CD1c-positive myeloid dendritic cell (primary cell): ENCODE results near the gene PRKG1.
"Not testable (repeated sequence)": the region's sequence is repeated elsewhere in the genome, so short reads cannot be mapped to it uniquely, and the experiment has no call there.

ENCODE experiments used
- DNase-seq: peaks from one replicate; pipeline ENCODE4 v3.0.0-alpha.2; 2016; ENCODE audit errors: extremely low spot score

The PRKG1 gene

DNA sequence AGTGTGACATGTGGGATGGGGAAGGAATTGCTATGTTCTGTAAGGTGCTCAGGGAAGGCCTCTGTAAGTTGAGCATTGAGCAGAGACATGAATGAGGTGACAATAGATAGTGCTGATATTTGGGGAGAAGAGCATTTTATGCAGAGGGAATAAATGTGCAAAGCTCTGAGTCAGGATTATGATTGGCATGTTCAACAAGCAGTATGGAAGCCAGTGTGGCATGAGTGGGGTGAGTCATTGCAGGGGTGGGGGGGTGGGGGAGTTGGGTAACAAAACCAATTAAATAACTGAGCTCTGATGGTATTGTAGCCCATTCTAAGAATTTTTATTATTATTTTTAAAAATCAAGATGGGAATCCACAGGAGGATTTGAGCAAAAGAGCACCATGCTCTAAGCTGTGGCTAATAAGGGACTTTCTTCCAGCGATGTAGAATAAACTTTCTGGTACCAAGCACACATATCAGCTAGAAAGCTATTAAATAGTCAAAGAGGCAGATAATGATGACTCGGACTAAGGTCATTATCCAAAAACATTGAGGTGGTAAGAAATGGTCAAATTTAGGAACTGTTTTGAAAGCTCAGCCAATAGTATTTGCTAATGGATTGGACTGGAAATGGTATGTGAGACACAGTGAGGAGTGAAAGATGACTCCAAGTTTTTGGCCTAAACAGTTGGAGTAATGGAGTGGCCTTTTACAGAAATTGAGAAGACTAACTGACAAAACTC lies 96.4 kb downstream of the PRKG1 start:
- DNase-seq, result no peak

GRCh38 chr10:51171946-51172345 lies 97.7 kb downstream of the PRKG1 start:
- no peak for DNase-seq

DNA sequence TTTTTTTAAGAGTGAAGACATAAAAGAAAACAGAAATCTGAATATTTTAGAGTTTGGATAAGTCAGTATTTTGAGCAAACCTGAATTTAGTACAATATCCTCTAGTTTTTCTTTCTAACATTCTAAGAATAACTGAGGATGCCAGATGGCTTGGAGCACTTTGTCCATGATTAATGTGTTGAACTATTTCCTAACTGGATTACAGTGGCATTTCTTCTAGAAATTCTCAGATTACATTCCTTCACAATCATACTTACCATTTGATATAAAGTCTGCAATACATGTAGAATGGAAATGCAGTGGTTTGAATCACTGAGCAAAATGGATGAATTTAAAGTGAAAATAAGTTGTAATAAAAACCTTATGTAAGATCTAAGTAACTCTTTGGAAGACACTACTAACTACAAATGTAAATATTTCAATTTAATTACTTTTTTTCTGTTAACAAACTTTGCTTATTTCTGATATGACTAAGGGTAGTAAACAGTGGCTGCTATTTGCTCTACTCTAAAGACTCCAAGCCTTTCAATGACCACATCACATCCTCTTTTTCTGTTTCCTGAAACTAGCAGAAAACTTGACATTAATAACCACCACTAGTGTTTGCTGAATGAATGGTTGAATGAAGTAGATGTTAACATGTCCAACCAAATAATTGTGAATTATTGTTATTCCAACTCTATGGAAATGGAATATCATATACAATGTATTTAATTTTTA lies 102.8 kb downstream of the PRKG1 start:
- no peak for DNase-seq

DNA sequence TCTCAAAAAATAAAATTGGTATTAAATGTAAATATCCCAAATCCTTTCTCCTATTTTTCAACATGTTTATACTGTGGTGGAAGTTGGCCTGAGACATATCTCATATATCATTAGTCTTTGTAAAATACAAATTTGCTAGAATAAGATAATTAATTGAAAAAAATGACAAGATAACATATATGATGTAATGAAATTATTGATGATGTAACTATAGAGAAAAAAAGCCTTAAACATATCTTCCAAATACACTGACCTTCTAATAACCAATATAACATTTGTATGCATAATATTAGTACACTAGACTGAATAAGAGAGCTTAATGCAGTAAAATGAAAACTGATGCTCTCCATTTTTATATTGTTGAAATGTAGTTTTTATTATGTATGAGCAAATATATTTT lies 104.3 kb downstream of the PRKG1 start:
- no peak for DNase-seq

GRCh38 chr10:51180141-51180540 lies 105.9 kb downstream of the PRKG1 start:
- DNase-seq, result no peak

GRCh38 chr10:51183783-51184182 lies 109.5 kb downstream of the PRKG1 start:
- no peak for DNase-seq

- DNase-seq, result no peak
Measured at GRCh38 chr10:51186361-51186760, 112.1 kb downstream of the PRKG1 start.

GRCh38 chr10:51188008-51188407 lies 113.7 kb downstream of the PRKG1 start:
- DNase-seq, result no peak

DNA sequence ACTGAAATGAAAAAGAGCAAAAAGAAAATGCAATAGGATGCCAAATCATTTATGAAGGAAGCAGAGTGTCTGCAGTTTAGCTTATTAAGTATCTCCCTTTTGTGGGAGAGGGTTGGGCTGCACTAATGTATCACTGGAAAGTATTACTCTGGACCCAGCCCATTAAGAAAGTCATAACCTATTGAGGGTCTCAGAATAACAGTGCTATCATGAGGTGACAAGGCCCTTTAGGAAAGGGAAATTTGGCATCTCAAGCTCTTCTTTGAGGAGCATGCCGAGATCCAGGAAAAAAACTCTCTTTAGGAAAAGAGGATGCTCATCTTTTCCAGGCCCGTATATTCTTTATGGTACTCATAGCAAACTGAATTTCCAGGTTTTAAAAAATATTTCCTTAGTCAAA lies 114.6 kb downstream of the PRKG1 start:
- no peak for DNase-seq

- no peak for DNase-seq
Measured at GRCh38 chr10:51196508-51197175, 122.4 kb downstream of the PRKG1 start.

GRCh38 chr10:51198170-51198569 lies 123.9 kb downstream of the PRKG1 start:
- no peak for DNase-seq

- no peak for DNase-seq
Measured at GRCh38 chr10:51201947-51202346, 127.7 kb downstream of the PRKG1 start.

DNA sequence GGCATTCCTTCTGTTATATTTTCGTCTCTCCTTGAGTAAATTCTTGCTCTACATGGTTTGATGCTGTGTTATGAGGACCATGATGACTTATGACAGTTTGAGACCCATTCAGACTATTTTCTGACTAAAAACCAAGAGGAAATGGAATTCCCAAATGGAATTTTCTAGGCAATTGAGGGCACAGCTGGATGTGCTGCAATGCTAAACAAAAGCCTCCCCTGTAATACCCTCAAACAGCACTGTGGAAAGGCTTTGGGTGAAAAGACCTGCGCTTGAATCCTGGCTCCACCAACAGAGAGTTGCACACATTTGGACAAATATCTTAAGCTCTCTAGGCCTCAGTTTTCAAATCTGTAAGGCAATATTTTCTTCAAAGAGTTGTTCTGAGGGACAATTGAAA lies 129.1 kb downstream of the PRKG1 start:
- no peak for DNase-seq

DNA sequence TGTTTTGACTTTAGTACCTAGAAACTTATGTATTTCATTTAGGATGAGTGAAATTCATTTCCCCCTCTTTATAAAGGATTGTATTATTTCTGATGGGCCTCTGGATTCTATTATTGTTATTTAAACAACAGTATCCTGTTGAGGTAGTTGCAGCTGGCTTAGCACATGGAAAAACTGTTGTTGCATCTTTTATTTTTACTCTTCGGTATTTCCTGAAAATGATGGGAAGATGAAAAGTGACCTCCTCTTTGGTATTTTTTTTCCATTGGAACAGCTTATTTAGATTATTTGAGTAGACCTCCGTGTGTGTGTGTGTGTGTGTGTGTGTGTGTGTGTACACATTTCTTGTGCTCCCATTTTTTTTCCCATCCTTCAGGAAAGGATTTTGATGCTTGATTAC lies 129.8 kb downstream of the PRKG1 start:
- DNase-seq, result no peak

- DNase-seq, result no peak
Measured at GRCh38 chr10:51204701-51205100, 130.4 kb downstream of the PRKG1 start.

- DNase-seq, result no peak
Measured at GRCh38 chr10:51206500-51206899, 132.2 kb downstream of the PRKG1 start.

- not testable (repeated sequence) for DNase-seq
Measured at GRCh38 chr10:51212937-51213336, 138.7 kb downstream of the PRKG1 start.

- DNase-seq, result no peak
Measured at GRCh38 chr10:51214207-51215196, 140.2 kb downstream of the PRKG1 start.

GRCh38 chr10:51215951-51216834 lies 141.9 kb downstream of the PRKG1 start:
- no peak for DNase-seq

GRCh38 chr10:51217505-51217904 lies 143.2 kb downstream of the PRKG1 start:
- no peak for DNase-seq
